Skeletal muscle tissue (tissue), 4 donors: ENCODE data around the gene PDZD7. TPM values are rescaled to one million over a fixed set of nuclear protein-coding genes. Genes with fewer than 3 reads are reported as not detected.

Source experiments
- H3K27ac ChIP-seq: one replicate; pipeline ENCODE4 v1.7.0; 2013; ENCODE audit warnings: mild to moderate bottlenecking, low read depth, low read length, inconsistent platforms
- H3K27me3 ChIP-seq, 3 donors: one replicate each; pipeline ENCODE4 v1.7.0; 2013; ENCODE audit warnings: low read length in 3 of 3; ENCODE audit not compliant: control insufficient read depth in 3 of 3, insufficient read depth in 3 of 3
- H3K36me3 ChIP-seq, 3 donors: one replicate each; pipeline ENCODE4 v1.7.0; 2013; ENCODE audit warnings: low read length in 3 of 3; ENCODE audit not compliant: control insufficient read depth in 3 of 3, insufficient read depth in 3 of 3
- H3K4me1 ChIP-seq, 3 donors: one replicate each; pipeline ENCODE4 v1.7.0; 2013; ENCODE audit warnings: low read length in 3 of 3, mild to moderate bottlenecking in 3 of 3; ENCODE audit not compliant: control insufficient read depth in 3 of 3, insufficient read depth in 3 of 3
- H3K4me3 ChIP-seq, 3 donors: one replicate each; pipeline ENCODE4 v1.7.0; 2013; ENCODE audit warnings: low read length in 3 of 3
- H3K9ac ChIP-seq, 3 donors: one replicate each; pipeline ENCODE4 v1.7.0; 2013; ENCODE audit warnings: low read length in 3 of 3, mild to moderate bottlenecking in 3 of 3, moderate library complexity in 2 of 3, low read depth in 1 of 3
- H3K9me3 ChIP-seq, 3 donors: one replicate each; pipeline ENCODE4 v1.7.0; 2013; ENCODE audit warnings: low read length in 3 of 3; ENCODE audit not compliant: control insufficient read depth in 3 of 3
- total RNA-seq: library from RNA; depleted of rRNA; stranded (reverse); fragments of >200 nt; gene quantifications from one replicate; pipeline ENCODE4 v1.2.3, GENCODE V29; 2014
- donor health status: Osteomylitis.

Gene PDZD7
- total RNA-seq, 1 donor from 2014 or later: 1.0 TPM

- Histone ChIP-seq H3K4me3 (peak overlapping the region; percentile 15 to 60 (median 42)), H3K27ac (no peak overlapping the region), H3K4me1 (peaks cover 4 to 18% (median 7%) of the 10 kb centered on the region in 3 donors), H3K9me3 (no peaks in the 10 kb centered on the region), H3K27me3 (peaks cover 41 to 43% (median 42%) of the 10 kb centered on the region in 3 donors), H3K9ac (peak overlapping the region in 1 of 3 donors; percentile 72), H3K36me3 (no peaks in the 10 kb centered on the region)
Observed at GRCh38 chr10:101050208-101051069, 19.5 kb upstream of the PDZD7 start.

- no peaks in the 10 kb centered on the region for H3K36me3 ChIP-seq
- no peak overlapping the region for H3K27ac ChIP-seq
- H3K4me1 ChIP-seq: peaks cover 7 to 21% (median 11%) of the 10 kb centered on the region in 3 donors
- H3K9me3 ChIP-seq: no peaks in the 10 kb centered on the region
- H3K4me3 ChIP-seq: no peak overlapping the region
- peaks cover 41 to 43% (median 42%) of the 10 kb centered on the region in 3 donors for H3K27me3 ChIP-seq
- no peak overlapping the region for H3K9ac ChIP-seq
Observed at GRCh38 chr10:101047961-101048892, 17.3 kb upstream of the PDZD7 start.

- Histone ChIP-seq H3K27ac (no peak overlapping the region), H3K9ac (no peak overlapping the region), H3K4me1 (peaks cover 14 to 25% (median 20%) of the 10 kb centered on the region in 3 donors), H3K27me3 (peaks cover 41 to 43% (median 42%) of the 10 kb centered on the region in 3 donors), H3K36me3 (no peaks in the 10 kb centered on the region), H3K9me3 (no peaks in the 10 kb centered on the region), H3K4me3 (no peak overlapping the region)
Observed at GRCh38 chr10:101047268-101047667, 16.3 kb upstream of the PDZD7 start.

- Histone ChIP-seq H3K36me3 (no peaks in the 10 kb centered on the region), H3K27ac (no peak overlapping the region), H3K27me3 (peaks cover 41 to 43% (median 42%) of the 10 kb centered on the region in 3 donors), H3K4me3 (no peak overlapping the region), H3K9ac (no peak overlapping the region), H3K4me1 (peaks cover 17 to 25% (median 19%) of the 10 kb centered on the region in 3 donors), H3K9me3 (no peaks in the 10 kb centered on the region)
Observed at GRCh38 chr10:101046332-101047238, 15.7 kb upstream of the PDZD7 start.

GRCh38 chr10:101044117-101044516, 13.2 kb upstream of the PDZD7 start:
- H3K27me3 ChIP-seq: peaks cover 25 to 29% (median 27%) of the 10 kb centered on the region in 3 donors
- H3K4me3 ChIP-seq: no peak overlapping the region
- H3K9me3 ChIP-seq: no peaks in the 10 kb centered on the region
- H3K9ac ChIP-seq: no peak overlapping the region
- peaks cover 14 to 17% (median 16%) of the 10 kb centered on the region in 3 donors for H3K4me1 ChIP-seq
- H3K36me3 ChIP-seq: peaks cover 0 to 9% (median 2%) of the 10 kb centered on the region in 3 donors
- H3K27ac ChIP-seq: no peak overlapping the region

- peaks cover 14 to 17% (median 16%) of the 10 kb centered on the region in 3 donors for H3K4me1 ChIP-seq
- H3K27me3 ChIP-seq: peaks cover 17 to 21% (median 19%) of the 10 kb centered on the region in 3 donors
- H3K9ac ChIP-seq: peak overlapping the region; percentile 76 to 83 (median 81)
- no peaks in the 10 kb centered on the region for H3K9me3 ChIP-seq
- H3K27ac ChIP-seq: peak overlapping the region; percentile 77
- peaks cover 0 to 13% (median 2%) of the 10 kb centered on the region in 3 donors for H3K36me3 ChIP-seq
- H3K4me3 ChIP-seq: peak overlapping the region; percentile 82 to 88 (median 85)
Observed at GRCh38 chr10:101043363-101043707, 12.4 kb upstream of the PDZD7 start.

GRCh38 chr10:101042667-101043362, 11.9 kb upstream of the PDZD7 start:
- Histone ChIP-seq H3K9me3 (no peaks in the 10 kb centered on the region), H3K4me1 (peaks cover 14 to 17% (median 16%) of the 10 kb centered on the region in 3 donors), H3K27ac (peak overlapping the region; percentile 77), H3K9ac (peak overlapping the region; percentile 76 to 83 (median 81)), H3K4me3 (peak overlapping the region; percentile 82 to 88 (median 85)), H3K27me3 (peaks cover 12 to 16% (median 15%) of the 10 kb centered on the region in 3 donors), H3K36me3 (peaks cover 2 to 18% (median 5%) of the 10 kb centered on the region in 3 donors)

- H3K27me3 ChIP-seq: peaks cover 5 to 9% (median 8%) of the 10 kb centered on the region in 3 donors
- H3K9ac ChIP-seq: peak overlapping the region; percentile 76 to 83 (median 81)
- H3K4me1 ChIP-seq: peaks cover 14 to 17% (median 16%) of the 10 kb centered on the region in 3 donors
- peaks cover 9 to 25% (median 10%) of the 10 kb centered on the region in 3 donors for H3K36me3 ChIP-seq
- H3K4me3 ChIP-seq: peak overlapping the region; percentile 82 to 88 (median 85)
- H3K9me3 ChIP-seq: no peaks in the 10 kb centered on the region
- peak overlapping the region; percentile 77 for H3K27ac ChIP-seq
Observed at GRCh38 chr10:101042118-101042517, 11.2 kb upstream of the PDZD7 start.
